Loucy (cell line): ENCODE results near the gene ALDH1A2.

Experiments used
- EZH2phosphoT487 ChIP-seq: fragments of 200-600 bp; IDR thresholded peaks from 2 replicates; pipeline ENCODE4 v1.6.1; 2018; ENCODE audit warnings: antibody characterized with exemption, mild to moderate bottlenecking, moderate library complexity, borderline replicate concordance
- TF ChIP-seq, protein P1 (sequence below): fragments of 200-600 bp; sonication (generic); conservative IDR thresholded peaks from 2 replicates; pipeline ENCODE4 v1.5.1; 2014; ENCODE audit warnings: mild to moderate bottlenecking, antibody characterized with exemption, low read length

DNA sequence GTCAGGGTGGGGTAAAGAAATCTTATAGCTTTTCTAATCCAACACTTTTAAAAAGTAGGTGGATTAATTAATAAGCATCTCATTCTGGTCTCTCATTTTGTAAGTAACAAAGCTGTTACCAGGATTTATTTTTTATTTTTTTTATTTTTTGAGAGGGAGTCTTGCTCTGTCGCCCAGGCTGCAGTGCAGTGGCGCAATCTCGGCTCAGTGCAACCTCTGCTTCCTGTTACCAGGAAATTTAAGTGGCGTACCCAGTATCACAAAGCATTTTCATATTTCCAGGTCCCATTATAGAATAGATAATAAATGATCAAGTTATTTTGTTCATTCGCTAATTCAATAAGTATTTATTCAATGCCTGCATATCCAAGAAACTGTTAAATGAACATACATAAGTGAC, 13.2 kb downstream of the ALDH1A2 start:
- TF ChIP-seq, protein P1, sequence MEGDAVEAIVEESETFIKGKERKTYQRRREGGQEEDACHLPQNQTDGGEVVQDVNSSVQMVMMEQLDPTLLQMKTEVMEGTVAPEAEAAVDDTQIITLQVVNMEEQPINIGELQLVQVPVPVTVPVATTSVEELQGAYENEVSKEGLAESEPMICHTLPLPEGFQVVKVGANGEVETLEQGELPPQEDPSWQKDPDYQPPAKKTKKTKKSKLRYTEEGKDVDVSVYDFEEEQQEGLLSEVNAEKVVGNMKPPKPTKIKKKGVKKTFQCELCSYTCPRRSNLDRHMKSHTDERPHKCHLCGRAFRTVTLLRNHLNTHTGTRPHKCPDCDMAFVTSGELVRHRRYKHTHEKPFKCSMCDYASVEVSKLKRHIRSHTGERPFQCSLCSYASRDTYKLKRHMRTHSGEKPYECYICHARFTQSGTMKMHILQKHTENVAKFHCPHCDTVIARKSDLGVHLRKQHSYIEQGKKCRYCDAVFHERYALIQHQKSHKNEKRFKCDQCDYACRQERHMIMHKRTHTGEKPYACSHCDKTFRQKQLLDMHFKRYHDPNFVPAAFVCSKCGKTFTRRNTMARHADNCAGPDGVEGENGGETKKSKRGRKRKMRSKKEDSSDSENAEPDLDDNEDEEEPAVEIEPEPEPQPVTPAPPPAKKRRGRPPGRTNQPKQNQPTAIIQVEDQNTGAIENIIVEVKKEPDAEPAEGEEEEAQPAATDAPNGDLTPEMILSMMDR: no peak
- TF ChIP-seq EZH2phosphoT487: no peak
